ENCODE data around the gene ELK3. TPM values are rescaled to one million over a fixed set of nuclear protein-coding genes. Genes with fewer than 3 reads are reported as not detected.

The ELK3 gene
- total RNA-seq, 3 donors from 2014 or later (not counting 1 experiment from before 2014, with no cell fraction given): 17.8 to 28.8 (median 20.9) TPM

DNA sequence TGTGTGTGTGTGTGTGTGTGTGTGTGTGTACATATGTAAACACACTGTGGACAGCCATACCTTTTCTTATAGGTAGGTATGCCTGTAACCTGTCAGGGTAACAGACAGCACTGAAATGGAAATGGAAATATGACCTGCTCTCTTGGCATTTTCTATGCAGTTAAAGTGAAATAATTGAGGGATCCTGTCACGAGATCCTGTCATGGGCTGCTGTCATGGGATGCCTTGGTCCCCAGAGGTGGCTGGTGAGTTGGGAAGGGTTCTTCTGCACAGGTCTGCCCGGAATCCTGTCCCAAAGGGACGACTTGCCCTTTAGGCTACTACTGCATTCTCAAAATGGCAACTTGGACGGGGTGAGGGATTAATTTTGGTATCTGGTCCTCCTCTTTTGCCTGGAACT lies 47.3 kb downstream of the ELK3 start:
- Mint-ChIP-seq H3K4me1 (peaks cover 68 to 77% of the 10 kb centered on the region in 2 donors), H3K4me3 (peak overlapping the region; percentile 90), H3K27ac (peak overlapping the region; percentile 87 to 95), H3K36me3 (no peaks in the 10 kb centered on the region), H3K27me3 (ENCODE audit: low read depth in 2 of 2) (no peaks in the 10 kb centered on the region), H3K9me3 (no peaks in the 10 kb centered on the region)
- no peaks in the 10 kb centered on the region for H3K9me3 ChIP-seq (ENCODE audit: control insufficient read depth, insufficient read depth, low read length)
- no peaks in the 10 kb centered on the region for H3K36me3 ChIP-seq (ENCODE audit: control insufficient read depth, insufficient read depth, low read length)
- DNase-seq: no peak
- TF ChIP-seq, protein P1, sequence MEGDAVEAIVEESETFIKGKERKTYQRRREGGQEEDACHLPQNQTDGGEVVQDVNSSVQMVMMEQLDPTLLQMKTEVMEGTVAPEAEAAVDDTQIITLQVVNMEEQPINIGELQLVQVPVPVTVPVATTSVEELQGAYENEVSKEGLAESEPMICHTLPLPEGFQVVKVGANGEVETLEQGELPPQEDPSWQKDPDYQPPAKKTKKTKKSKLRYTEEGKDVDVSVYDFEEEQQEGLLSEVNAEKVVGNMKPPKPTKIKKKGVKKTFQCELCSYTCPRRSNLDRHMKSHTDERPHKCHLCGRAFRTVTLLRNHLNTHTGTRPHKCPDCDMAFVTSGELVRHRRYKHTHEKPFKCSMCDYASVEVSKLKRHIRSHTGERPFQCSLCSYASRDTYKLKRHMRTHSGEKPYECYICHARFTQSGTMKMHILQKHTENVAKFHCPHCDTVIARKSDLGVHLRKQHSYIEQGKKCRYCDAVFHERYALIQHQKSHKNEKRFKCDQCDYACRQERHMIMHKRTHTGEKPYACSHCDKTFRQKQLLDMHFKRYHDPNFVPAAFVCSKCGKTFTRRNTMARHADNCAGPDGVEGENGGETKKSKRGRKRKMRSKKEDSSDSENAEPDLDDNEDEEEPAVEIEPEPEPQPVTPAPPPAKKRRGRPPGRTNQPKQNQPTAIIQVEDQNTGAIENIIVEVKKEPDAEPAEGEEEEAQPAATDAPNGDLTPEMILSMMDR (IDR thresholded peaks at IDR 0.05): no peak
- H3K27ac ChIP-seq (ENCODE audit: low read length): peak overlapping the region; percentile 98
- H3K27me3 ChIP-seq (ENCODE audit: control insufficient read depth, insufficient read depth, low read length): no peaks in the 10 kb centered on the region
- ATAC-seq: no peak
- H3K4me3 ChIP-seq (ENCODE audit: low read length): peak overlapping the region; percentile 35
- WGBS (ENCODE audit: insufficient coverage): 53% methylated on average over 4 of the region's 4 CpGs
- H3K4me1 ChIP-seq (ENCODE audit: control insufficient read depth, insufficient read depth, low read length): peaks cover 69% of the 10 kb centered on the region
- intact Hi-C loops (cut with micrococcal nuclease): loop anchor here (1.0 to 5.0 kb wide), 2 partner anchors 46 to 261 kb away; no protein-coding TSS in a partner anchor

DNA sequence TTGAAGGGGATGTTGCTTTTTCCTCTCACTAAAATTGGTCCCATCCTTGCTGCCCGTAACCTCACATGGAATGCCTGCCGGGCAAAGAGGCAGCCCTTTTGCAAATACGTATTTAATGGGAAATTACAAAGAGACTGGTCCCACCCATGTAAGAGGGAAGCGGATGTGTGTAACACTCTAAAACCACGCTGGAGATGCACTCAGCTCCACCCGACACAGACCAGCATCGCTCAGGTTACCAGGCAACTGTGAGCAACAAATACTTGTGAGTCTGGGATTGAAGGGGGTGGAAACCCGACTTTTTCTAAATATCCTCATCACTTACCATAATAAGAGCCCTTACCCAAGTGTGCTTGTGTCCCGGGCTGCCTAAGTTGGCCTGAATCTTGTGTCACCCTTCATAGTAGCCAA lies 47.7 kb downstream of the ELK3 start:
- H3K36me3 Mint-ChIP-seq: no peaks in the 10 kb centered on the region
- 13% methylated on average over 9 of the region's 9 CpGs for WGBS (ENCODE audit: insufficient coverage)
- peaks cover 64 to 72% of the 10 kb centered on the region in 2 donors for H3K4me1 Mint-ChIP-seq
- H3K4me1 ChIP-seq (ENCODE audit: control insufficient read depth, insufficient read depth, low read length): peaks cover 65% of the 10 kb centered on the region
- H3K27ac ChIP-seq (ENCODE audit: low read length): peak overlapping the region; percentile 98
- intact Hi-C loops (cut with micrococcal nuclease): loop anchor here (1.0 to 5.0 kb wide), 3 partner anchors 47 to 260 kb away; partner anchors contain the start of gene CFAP54
- ATAC-seq (peak; percentile 83 to 96 (median 93)), DNase-seq (peak; percentile 78 to 96)
- H3K4me3 Mint-ChIP-seq: peak overlapping the region; percentile 90
- H3K27ac Mint-ChIP-seq: peak overlapping the region; percentile 87 to 95
- no peaks in the 10 kb centered on the region for H3K27me3 ChIP-seq (ENCODE audit: control insufficient read depth, insufficient read depth, low read length)
- H3K9me3 Mint-ChIP-seq: no peaks in the 10 kb centered on the region
- TF ChIP-seq, protein P1 (IDR thresholded peaks at IDR 0.05): no peak
- no peaks in the 10 kb centered on the region for H3K9me3 ChIP-seq (ENCODE audit: control insufficient read depth, insufficient read depth, low read length)
- H3K36me3 ChIP-seq (ENCODE audit: control insufficient read depth, insufficient read depth, low read length): peaks cover 4% of the 10 kb centered on the region
- peak overlapping the region; percentile 35 for H3K4me3 ChIP-seq (ENCODE audit: low read length)
- H3K27me3 Mint-ChIP-seq (ENCODE audit: low read depth in 2 of 2): no peaks in the 10 kb centered on the region

DNA sequence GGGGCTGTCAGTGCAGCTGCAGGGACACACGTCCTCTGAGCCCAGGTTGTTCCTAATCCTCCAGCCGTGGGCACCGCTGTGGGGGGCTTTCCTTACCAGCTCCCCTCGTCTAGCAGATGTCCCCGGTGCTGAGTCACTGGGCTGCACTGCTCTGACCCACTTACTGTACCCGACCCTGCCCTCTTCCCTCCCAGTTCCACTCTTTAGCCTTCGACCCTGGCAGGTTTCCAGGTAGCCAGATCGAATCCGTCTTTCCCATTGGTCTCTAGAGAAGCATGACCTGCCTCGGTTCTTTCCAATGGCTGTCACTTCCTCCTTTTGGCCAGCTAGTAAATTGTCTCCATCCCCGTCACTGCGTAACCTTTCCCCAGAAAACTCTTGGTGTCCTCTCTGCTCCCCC lies 48.4 kb downstream of the ELK3 start:
- Mint-ChIP-seq H3K4me1 (peaks cover 56 to 68% of the 10 kb centered on the region in 2 donors), H3K4me3 (peak overlapping the region; percentile 90), H3K36me3 (no peaks in the 10 kb centered on the region), H3K27ac (peak overlapping the region; percentile 87 to 95), H3K9me3 (no peaks in the 10 kb centered on the region), H3K27me3 (ENCODE audit: low read depth in 2 of 2) (no peaks in the 10 kb centered on the region)
- peak overlapping the region; percentile 98 for H3K27ac ChIP-seq (ENCODE audit: low read length)
- intact Hi-C loops (cut with micrococcal nuclease): loop anchor here (1.0 to 5.0 kb wide), 2 partner anchors 247 to 260 kb away; partner anchors contain the start of gene CFAP54
- H3K9me3 ChIP-seq (ENCODE audit: control insufficient read depth, insufficient read depth, low read length): no peaks in the 10 kb centered on the region
- DNase-seq (peak; percentile 51 to 56), ATAC-seq (peak; percentile 14 to 28 (median 27))
- H3K4me1 ChIP-seq (ENCODE audit: control insufficient read depth, insufficient read depth, low read length): peaks cover 57% of the 10 kb centered on the region
- H3K36me3 ChIP-seq (ENCODE audit: control insufficient read depth, insufficient read depth, low read length): peaks cover 12% of the 10 kb centered on the region
- TF ChIP-seq, protein P1 (IDR thresholded peaks at IDR 0.05): no peak
- H3K27me3 ChIP-seq (ENCODE audit: control insufficient read depth, insufficient read depth, low read length): no peaks in the 10 kb centered on the region
- H3K4me3 ChIP-seq (ENCODE audit: low read length): no peak overlapping the region
- WGBS (ENCODE audit: insufficient coverage): 78% methylated on average over 12 of the region's 12 CpGs

DNA sequence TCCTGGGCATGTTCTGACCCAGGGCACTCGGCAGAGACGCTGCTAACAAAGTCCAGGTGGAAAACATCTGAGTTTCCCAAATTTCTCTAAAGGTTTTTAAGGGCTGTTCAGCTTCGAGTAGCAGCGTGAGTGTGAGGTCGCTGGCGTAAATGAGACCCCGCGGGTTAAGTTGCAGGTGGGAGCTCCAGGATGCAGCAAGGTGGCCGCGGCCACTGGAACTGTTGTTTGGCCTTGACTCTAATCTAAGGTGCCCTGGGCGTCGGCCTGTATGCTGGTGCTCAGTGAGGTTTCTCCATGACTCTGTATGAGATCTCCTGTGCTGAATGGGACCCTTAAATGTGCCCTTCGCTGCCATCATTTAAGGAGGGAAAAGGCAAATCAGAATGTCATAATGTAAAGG lies 50.7 kb downstream of the ELK3 start:
- intact Hi-C loops (cut with micrococcal nuclease): loop anchor here (5.0 kb wide), 1 partner anchor 257 kb away; no protein-coding TSS in a partner anchor
- WGBS (ENCODE audit: insufficient coverage): 94% methylated on average over 13 of the region's 13 CpGs
- TF ChIP-seq, protein P1 (IDR thresholded peaks at IDR 0.05): no peak
- Mint-ChIP-seq H3K27me3 (ENCODE audit: low read depth in 2 of 2) (no peaks in the 10 kb centered on the region), H3K27ac (peak overlapping the region in 1 of 2 donors; percentile 53), H3K4me3 (no peak overlapping the region), H3K9me3 (no peaks in the 10 kb centered on the region), H3K4me1 (peaks cover 48 to 61% of the 10 kb centered on the region in 2 donors), H3K36me3 (no peaks in the 10 kb centered on the region)
- H3K4me1 ChIP-seq (ENCODE audit: control insufficient read depth, insufficient read depth, low read length): peaks cover 45% of the 10 kb centered on the region
- no peak for ATAC-seq
- no peak overlapping the region for H3K4me3 ChIP-seq (ENCODE audit: low read length)
- H3K27me3 ChIP-seq (ENCODE audit: control insufficient read depth, insufficient read depth, low read length): no peaks in the 10 kb centered on the region
- H3K27ac ChIP-seq (ENCODE audit: low read length): no peak overlapping the region
- H3K9me3 ChIP-seq (ENCODE audit: control insufficient read depth, insufficient read depth, low read length): no peaks in the 10 kb centered on the region
- H3K36me3 ChIP-seq (ENCODE audit: control insufficient read depth, insufficient read depth, low read length): peaks cover 22% of the 10 kb centered on the region
- no peak for DNase-seq

Data from natural killer cell (primary cell).